Activated naive CD8-positive, alpha-beta T cell treated with anti-CD3 and anti-CD28 coated beads, Interleukin-2, amount 50 U/mL, for 16 hours (primary cell): Measurements from ENCODE around the gene TXNRD1.
"Not testable (repeated sequence)": the region's sequence is repeated elsewhere in the genome, so short reads cannot be mapped to it uniquely, and the experiment has no call there.

Experiments
- DNase-seq: peaks from one replicate; pipeline ENCODE4 v3.0.0-alpha.2; 2020; ENCODE audit warnings: low read depth, low spot score

TXNRD1 gene

GRCh38 chr12:104304261-104305009, 88.9 kb downstream of the TXNRD1 start:
- no peak for DNase-seq

DNA sequence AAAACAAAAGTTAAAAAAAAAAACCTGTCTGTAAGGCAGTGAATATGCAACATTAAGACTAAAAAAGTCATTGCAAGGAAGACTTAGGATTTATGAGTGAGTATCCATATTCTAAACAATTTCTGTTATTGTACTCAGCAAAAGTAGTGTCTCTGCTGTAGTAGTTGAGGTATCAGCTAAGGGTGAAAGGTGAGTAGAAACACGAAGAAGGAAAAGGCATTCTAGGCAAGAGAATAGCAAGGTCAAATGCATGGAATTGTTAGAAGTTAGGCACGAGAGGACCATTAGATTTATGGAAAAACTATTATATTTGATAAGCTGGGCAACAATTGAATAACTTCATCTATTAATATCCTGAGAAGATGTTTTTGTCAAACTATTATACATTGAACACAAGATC, 89.8 kb downstream of the TXNRD1 start:
- no peak for DNase-seq

- no peak for DNase-seq
These were observed 90.8 kb downstream of the TXNRD1 start for GRCh38 chr12:104306376-104306775.

DNA sequence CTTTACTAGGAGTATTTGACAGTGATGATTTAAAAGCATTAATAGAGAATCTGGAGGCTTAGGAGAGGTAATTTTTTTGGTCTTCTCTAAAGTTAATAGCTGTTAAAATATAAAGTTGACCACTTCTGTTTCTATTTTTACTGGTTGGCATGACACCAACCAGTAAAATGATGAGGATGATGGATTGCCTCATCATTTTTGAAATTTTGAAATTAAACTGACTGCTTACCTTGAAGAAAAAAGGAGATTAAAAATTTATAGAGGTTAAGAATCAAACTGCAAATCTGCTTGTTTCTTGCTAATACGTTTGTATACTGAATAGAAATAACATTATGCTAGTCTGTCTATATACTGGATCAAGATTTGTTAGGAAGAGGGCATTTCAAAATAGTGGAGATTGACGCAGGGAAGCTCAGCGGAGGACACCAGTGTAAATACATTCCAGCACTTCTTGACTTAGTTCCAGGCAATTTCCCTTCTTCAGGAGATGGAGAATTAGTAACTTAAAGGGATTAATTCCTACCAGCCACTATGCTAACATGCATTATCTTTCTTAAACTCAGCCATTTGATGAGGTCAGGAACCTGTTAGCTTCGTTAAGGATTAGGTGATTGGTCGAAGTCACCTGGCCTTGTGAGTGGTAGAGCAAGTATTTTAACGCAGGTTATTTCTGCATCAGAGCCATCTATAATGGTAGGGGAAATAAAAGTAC, 91.5 kb downstream of the TXNRD1 start:
- no peak for DNase-seq

DNA sequence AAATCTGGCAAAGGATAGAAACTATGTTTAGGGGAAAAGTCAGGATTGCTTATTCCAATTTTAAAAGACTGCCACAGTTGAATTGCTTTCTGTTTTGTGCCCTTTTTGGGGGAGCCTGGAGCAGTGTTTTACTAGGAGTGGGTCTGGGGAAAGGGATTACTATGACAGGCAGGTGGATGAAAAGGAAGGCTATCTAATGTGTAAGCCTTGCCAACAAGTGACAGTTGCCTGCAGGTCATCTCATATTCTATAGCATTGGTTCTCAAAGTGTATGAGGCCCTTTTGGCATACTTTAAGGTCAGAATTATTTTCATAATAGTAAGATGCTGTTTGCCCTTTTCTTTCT, 92.0 kb downstream of the TXNRD1 start:
- DNase-seq = no peak

GRCh38 chr12:104309446-104309993, 93.9 kb downstream of the TXNRD1 start:
- DNase-seq = no peak

DNA sequence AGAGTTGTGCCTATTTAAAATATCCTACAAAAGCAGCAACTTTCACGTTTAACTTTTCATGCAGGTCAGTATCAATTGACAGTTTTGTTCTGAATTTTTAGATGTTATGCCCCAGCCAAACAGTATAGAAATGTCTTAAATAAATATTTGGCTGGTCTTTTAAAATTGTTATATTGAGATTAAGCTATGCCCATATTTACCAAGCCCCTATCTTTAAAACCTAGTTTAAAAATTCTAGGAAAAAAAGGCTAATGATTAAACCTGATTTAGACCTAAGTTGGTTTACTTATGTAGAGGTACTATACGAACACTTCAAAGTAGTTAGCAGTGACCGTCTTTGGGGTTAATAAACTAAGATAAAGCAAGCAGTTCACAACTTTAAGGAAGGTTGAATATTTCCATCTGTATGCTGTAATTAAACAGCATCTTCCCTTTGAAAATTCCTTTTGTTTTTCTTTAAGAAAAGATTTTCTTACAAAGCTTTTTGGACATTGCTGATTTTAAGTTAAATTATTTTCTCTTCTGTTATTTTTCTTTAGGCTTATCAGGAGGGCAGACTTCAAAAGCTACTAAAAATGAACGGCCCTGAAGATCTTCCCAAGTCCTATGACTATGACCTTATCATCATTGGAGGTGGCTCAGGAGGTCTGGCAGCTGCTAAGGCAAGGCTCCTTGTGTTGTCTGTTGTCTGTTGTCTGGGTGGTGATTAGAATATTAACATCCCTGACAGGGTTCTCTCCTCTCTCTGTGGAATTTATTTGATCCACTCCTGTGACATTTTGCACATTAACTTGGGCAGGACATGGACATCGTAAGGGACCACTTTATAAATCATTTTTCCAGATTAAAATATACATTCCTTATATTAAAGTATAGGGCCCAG, 95.4 kb downstream of the TXNRD1 start:
- DNase-seq = no peak

DNA sequence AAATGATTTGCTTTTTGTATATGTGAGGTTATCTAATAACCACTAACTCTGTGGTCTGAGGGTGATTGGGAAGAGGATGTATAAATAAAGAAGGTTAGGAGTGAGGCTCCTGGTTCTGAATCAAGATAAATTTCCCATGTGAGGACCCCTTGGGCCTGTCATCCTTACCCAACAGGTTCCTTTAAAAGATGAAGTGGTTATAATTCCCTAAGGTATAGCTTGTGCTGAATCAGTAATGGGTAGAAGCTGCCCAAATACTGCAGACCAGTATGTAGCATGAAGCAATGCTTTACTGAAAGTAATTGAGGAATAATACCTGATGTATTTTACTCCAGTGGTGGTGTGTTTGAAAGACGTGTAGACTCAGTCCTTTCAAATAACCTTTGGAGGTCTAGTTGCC, 96.6 kb downstream of the TXNRD1 start:
- DNase-seq = no peak

DNA sequence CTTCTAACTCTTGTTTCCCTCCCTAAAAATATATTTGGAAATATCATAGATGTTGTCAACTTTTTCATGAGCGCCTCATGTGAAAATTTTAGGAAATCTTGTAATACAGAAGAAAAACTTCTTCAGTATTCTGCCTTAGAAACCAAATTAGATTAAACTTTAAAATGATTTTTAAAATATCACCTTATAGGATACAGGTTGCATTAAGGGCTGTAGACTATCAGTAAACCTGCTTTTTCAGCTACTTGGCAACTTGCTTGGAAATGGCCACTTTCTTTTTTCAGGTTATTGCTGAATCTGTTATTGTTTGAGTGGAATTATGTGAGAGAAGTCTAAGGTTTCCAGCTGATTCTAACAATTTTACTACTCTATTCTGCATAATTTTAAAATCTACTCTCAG, 97.1 kb downstream of the TXNRD1 start:
- no peak for DNase-seq

DNA sequence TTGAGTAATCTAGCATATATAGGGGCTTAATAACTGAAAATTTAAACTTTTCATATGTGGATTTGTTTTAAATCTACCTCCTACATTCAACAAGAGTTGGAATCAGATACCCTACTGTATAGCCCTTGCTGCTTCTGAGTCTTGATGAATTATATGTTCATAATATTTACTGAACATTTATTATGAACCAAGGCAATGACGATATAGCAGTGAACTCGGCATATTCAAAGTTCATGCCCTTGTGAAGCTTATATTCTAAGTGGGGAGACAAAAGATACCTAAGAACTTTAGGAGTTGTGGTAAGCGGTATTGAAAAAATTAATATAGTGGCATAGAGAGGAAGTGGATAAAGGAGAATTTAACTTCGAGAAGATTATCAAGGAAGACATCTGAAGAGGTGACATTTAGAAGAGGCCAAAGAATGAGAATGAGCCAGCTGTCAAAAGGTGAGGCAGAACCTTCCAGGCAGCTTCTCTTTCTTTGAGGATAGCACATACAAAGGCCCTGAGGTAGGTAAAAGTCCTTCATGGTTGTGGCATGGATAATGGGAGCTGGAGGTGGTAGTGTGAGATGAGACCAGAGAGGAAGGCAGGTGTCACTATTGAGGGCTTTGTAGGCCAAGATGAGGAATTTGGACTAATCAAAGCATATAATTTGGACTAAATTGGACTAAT, 98.1 kb downstream of the TXNRD1 start:
- no peak for DNase-seq

DNA sequence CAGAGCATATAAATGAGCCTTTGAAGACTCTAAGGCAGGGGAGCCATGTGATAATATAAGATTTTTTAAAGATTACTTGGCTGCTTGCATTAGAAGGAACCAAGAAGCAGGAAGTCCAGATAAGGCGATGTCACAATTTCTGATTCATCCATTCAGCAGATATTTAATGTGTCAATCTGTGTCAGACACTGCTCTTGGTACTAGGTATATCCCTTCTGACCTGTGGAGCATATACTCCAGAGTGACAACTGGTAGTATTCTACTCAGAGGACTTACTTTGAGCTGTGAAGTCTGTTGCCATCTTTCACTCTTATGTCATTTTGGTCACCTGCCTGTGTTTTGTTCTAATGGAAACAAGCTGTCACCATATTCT, 98.6 kb downstream of the TXNRD1 start:
- no peak for DNase-seq

DNA sequence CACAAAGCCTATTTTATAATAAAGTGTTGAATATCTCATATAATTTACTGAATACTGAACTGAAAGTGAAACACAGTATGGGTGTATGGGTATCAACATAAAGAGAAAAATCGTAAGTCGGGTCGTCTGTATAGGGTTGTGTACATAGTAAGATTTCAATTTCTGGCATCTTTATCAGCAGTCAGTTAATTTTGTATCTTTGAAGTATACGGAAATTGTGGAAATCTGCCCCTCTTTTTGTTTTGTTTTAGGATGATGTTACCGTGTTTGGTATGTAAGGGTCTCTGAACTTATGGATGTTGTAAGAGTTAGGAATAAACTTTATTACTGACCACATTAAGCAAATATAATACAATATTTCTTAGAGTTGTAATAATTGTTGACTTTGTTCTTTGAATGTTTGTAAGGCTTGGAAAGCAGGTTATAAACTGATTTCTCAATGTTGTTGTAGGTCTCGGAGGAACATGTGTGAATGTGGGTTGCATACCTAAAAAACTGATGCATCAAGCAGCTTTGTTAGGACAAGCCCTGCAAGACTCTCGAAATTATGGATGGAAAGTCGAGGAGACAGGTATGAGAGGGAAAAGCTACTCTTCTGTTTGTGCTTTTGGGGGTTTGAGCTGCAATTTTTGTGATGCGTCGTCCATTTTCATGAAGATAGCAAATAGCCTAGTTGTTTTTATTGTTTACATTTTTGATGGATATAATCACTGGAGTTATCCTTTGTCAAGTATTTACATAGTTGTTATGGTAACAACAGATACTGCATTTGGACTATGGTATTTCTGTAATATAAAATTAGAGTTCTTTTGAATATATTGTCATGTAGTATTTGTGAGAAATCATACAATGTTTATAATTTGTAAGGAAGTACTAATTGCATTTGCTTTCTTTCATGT, 100.0 kb downstream of the TXNRD1 start:
- DNase-seq = no peak

- no peak for DNase-seq
These were observed 101.4 kb downstream of the TXNRD1 start for GRCh38 chr12:104316936-104317335.

DNA sequence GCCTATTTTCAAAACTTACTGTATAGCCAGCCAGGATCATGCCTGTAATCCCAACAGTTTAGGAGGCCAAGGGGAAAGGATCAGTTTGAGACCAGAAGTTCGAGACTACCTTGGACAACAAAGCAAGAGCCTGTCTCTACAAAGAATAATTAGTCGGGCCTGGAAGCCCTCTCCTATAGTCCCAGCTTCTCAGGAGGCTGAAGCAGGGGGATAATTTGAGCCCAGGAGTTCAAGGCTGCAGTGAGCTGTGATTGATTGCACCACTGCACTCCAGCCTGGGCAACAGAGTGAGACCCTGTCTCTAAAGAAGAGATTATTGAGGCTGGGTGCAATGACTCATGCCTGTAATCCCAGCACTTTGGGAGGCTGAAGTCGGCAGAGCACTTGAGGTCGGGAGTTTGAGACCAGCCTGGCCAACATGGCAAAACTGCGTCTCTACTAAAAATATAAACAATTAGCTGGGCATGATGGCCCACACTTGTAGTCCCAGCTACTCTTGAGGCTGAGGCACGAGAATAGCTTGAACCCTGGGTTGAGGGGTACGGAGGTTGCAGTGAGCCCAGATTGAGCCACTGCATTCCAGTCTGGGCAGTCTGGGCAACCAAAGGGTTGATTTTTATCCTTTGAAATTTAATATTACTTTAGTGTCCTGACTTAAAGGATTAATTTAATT, 102.1 kb downstream of the TXNRD1 start:
- DNase-seq = no peak

GRCh38 chr12:104319028-104319427, 103.4 kb downstream of the TXNRD1 start:
- DNase-seq = no peak

DNA sequence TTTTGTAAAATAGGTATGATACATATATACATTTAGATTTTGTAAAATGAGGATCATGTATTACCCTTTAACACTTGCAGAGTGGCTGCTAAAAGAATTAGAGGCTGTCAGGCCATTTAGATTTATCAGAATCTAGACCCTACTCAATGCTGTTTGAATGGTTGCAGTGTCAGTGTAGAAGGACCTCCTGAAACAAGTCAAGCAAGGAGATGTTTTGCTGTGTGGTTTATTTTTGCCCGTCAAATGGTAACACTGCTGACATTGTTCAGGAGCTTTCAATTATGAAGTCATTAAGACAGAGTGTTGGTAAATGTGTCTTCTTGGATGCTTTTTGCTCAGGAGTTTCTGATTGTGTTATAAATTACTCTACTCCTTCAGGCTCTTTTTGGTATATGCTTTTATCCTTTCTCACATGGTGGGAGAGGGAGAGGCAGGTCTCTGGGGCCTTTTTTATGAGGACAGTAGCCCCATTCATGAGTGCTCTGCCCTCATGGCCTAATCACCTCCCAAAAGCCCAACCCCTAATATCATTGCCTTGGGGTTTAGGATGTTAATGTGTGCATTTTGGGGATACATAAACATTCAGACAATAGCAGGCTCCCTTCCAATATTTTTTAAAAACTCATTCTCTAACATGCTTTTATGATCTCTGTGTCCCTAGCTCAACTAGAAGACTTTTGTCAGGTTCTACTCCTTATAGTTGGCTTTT, 104.5 kb downstream of the TXNRD1 start:
- DNase-seq = no peak

- no peak for DNase-seq
These were observed 105.0 kb downstream of the TXNRD1 start for GRCh38 chr12:104320627-104321024.

- DNase-seq = no peak
These were observed 106.4 kb downstream of the TXNRD1 start for GRCh38 chr12:104321949-104322348.

DNA sequence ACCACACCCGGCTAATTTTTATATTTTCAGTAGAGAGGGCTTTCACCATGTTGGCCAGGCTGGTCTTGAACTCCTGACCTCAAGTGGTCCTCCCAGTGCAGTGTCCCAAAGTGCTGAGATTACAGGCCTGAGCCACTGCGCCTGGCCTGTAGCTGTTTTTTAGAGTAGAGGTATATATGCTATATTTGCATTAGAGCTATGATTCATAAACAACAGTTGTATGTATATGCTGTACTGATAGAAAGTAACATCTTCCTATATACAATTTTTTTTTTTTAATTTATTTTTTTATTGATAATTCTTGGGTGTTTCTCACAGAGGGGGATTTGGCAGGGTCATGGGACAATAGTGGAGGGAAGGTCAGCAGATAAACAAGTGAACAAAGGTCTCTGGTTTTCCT, 107.0 kb downstream of the TXNRD1 start:
- not testable (repeated sequence) for DNase-seq
